SKM-1 (cell line): ENCODE results near the gene HNRNPH3.
A peak's percentile ranks its signal among the peaks of the same experiment; 100 is the strongest.

ENCODE experiments used
- DNase-seq: peaks from one replicate; lab custom pipeline; 2025; ENCODE audit not compliant: unreplicated experiment; lab: John Stamatoyannopoulos, UW

The HNRNPH3 gene

GRCh38 chr10:68330852-68331454 lies 911 bp upstream of the HNRNPH3 start:
- DNase-seq = no peak

- DNase-seq = peak; percentile 55
Observed at GRCh38 chr10:68332259-68333057, 594 bp downstream of the HNRNPH3 start, which contains the start of gene PBLD. PBLD (minus strand) TSS chr10:68332928; CDS start chr10:68306844, 26,084 bp downstream.

- DNase-seq = no peak
Observed at GRCh38 chr10:68333058-68333395, 1.2 kb downstream of the HNRNPH3 start.

- DNase-seq = no peak
Observed at GRCh38 chr10:68333440-68334431, 1.9 kb downstream of the HNRNPH3 start.

GRCh38 chr10:68334672-68335467 lies 3.0 kb downstream of the HNRNPH3 start:
- DNase-seq = no peak

GRCh38 chr10:68336754-68337351 lies 5.0 kb downstream of the HNRNPH3 start:
- DNase-seq = no peak

GRCh38 chr10:68340358-68341080 lies 8.7 kb downstream of the HNRNPH3 start:
- DNase-seq = no peak

GRCh38 chr10:68342909-68343516 lies 11.1 kb downstream of the HNRNPH3 start:
- DNase-seq = no peak

GRCh38 chr10:68345621-68346020 lies 13.8 kb downstream of the HNRNPH3 start:
- no peak for DNase-seq

GRCh38 chr10:68346774-68347173 lies 14.9 kb downstream of the HNRNPH3 start:
- DNase-seq = no peak

- peak; percentile 27 for DNase-seq
Observed at GRCh38 chr10:68348265-68348741, 16.4 kb downstream of the HNRNPH3 start.

- no peak for DNase-seq
Observed at GRCh38 chr10:68353537-68353936, 21.7 kb downstream of the HNRNPH3 start.

GRCh38 chr10:68359189-68359588 lies 27.3 kb downstream of the HNRNPH3 start:
- DNase-seq = no peak

- DNase-seq = no peak
Observed at GRCh38 chr10:68362590-68362989, 30.7 kb downstream of the HNRNPH3 start.

- DNase-seq = no peak
Observed at GRCh38 chr10:68364101-68364886, 32.4 kb downstream of the HNRNPH3 start.

- DNase-seq = no peak
Observed at GRCh38 chr10:68365611-68366010, 33.7 kb downstream of the HNRNPH3 start.

- DNase-seq = no peak
Observed at GRCh38 chr10:68366600-68366999, 34.7 kb downstream of the HNRNPH3 start.

GRCh38 chr10:68367121-68367520 lies 35.3 kb downstream of the HNRNPH3 start:
- DNase-seq = no peak
